ENCODE results near the gene HADHA.

Gene HADHA

GRCh38 chr2:26245231-26245732, 850 bp upstream of the HADHA start:
- Histone ChIP-seq H3K79me2 (ENCODE audit: insufficient read depth, low read depth) (peaks cover 96% of the 10 kb centered on the region), H4K20me1 (ENCODE audit: insufficient read depth) (no peaks in the 10 kb centered on the region), H3K4me1 (ENCODE audit: low read depth, poor library complexity, severe bottlenecking) (peaks cover 49% of the 10 kb centered on the region), H3K27ac (peak overlapping the region; percentile 94), H3K36me3 (ENCODE audit: insufficient read depth) (no peaks in the 10 kb centered on the region), H2AFZ (ENCODE audit: low read depth) (peak overlapping the region; percentile 97; the same call in 1 of the 2 replicates), H3K4me2 (peak overlapping the region; percentile 61), H3K9ac (peak overlapping the region; percentile 89; the same call in 1 of the 2 replicates), H3K4me3 (IDR thresholded peaks at IDR 0.05; ENCODE audit: insufficient read depth, low read depth, low read length) (peak overlapping the region; percentile 96), H3K27me3 (ENCODE audit: insufficient read depth, low read depth) (no peaks in the 10 kb centered on the region)
- no peak for TF ChIP-seq CTCF (conservative IDR thresholded peaks at IDR 0.05; ENCODE audit: low read depth, low read length)

DNA sequence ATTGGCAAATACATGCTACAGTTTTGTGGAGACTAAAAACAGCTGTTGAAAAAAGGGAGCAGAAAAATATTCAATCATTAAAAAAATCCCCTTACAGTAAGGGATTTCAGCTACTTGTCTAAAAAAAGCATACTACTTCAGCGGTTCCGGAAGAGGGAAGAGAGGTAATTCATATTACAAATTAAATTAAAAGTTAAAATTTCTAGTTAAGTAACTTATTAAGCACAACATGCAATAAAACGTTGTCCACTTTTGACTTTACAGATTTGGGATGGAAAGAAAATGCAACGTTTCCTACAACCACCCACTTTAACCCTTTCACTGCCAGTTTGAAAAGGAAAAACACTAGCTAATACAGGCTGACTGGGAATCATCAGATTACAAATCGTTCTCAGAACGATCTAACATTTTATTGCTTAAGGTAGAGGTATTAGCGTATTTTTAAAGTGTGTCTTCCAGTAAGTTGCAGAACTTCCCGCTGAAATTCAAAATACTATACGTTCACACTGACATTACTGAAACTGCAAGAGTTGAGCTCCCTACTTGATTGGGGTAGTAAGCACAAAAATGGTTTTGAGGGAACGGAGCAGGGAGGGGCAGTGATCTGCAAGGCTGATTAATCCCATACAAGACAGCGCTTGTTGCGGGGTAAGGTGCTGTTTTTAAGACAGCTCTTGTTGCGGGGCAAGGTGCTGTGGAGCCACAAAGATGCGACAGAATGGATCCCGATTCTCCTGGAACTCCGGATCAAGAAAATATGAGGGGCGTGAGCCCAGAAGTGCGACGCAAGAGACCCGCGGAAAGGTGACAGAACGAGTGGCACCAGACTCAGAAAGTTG, 743 bp downstream of the HADHA start:
- TF ChIP-seq CTCF (conservative IDR thresholded peaks at IDR 0.05; ENCODE audit: low read depth, low read length), result no peak; the same call in 1 of the 2 replicates
- Histone ChIP-seq H3K4me3 (IDR thresholded peaks at IDR 0.05; ENCODE audit: insufficient read depth, low read depth, low read length) (no peak overlapping the region), H3K27me3 (ENCODE audit: insufficient read depth, low read depth) (no peaks in the 10 kb centered on the region), H4K20me1 (ENCODE audit: insufficient read depth) (no peaks in the 10 kb centered on the region), H3K4me2 (peak overlapping the region; percentile 61), H3K27ac (peak overlapping the region; percentile 94), H3K9ac (peak overlapping the region; percentile 89), H3K79me2 (ENCODE audit: insufficient read depth, low read depth) (peaks cover 91% of the 10 kb centered on the region), H3K36me3 (ENCODE audit: insufficient read depth) (no peaks in the 10 kb centered on the region), H2AFZ (ENCODE audit: low read depth) (peak overlapping the region; percentile 97), H3K4me1 (ENCODE audit: low read depth, poor library complexity, severe bottlenecking) (peaks cover 53% of the 10 kb centered on the region)

GRCh38 chr2:26241928-26242436, 2.5 kb downstream of the HADHA start:
- peaks cover 74% of the 10 kb centered on the region for H3K79me2 ChIP-seq (ENCODE audit: insufficient read depth, low read depth)
- H2AFZ ChIP-seq (ENCODE audit: low read depth), result no peak overlapping the region
- H3K4me2 ChIP-seq, result peak overlapping the region; percentile 61
- H3K4me1 ChIP-seq (ENCODE audit: low read depth, poor library complexity, severe bottlenecking), result peaks cover 38% of the 10 kb centered on the region
- peak overlapping the region; percentile 89; the same call in 1 of the 2 replicates for H3K9ac ChIP-seq
- peak overlapping the region; percentile 94; the same call in 1 of the 2 replicates for H3K27ac ChIP-seq
- H3K36me3 ChIP-seq (ENCODE audit: insufficient read depth), result peaks cover 10% of the 10 kb centered on the region; the same call in 1 of the 2 replicates
- H3K4me3 ChIP-seq (IDR thresholded peaks at IDR 0.05; ENCODE audit: insufficient read depth, low read depth, low read length), result peak overlapping the region; percentile 16
- H4K20me1 ChIP-seq (ENCODE audit: insufficient read depth), result no peaks in the 10 kb centered on the region
- no peaks in the 10 kb centered on the region for H3K27me3 ChIP-seq (ENCODE audit: insufficient read depth, low read depth)
- no peak for TF ChIP-seq CTCF (conservative IDR thresholded peaks at IDR 0.05; ENCODE audit: low read depth, low read length)

GRCh38 chr2:26238311-26238958, 6.0 kb downstream of the HADHA start:
- H3K4me1 ChIP-seq (ENCODE audit: low read depth, poor library complexity, severe bottlenecking), result peaks cover 26% of the 10 kb centered on the region
- H3K4me3 ChIP-seq (IDR thresholded peaks at IDR 0.05; ENCODE audit: insufficient read depth, low read depth, low read length), result no peak overlapping the region
- no peak overlapping the region for H3K9ac ChIP-seq
- H3K27ac ChIP-seq, result no peak overlapping the region
- peaks cover 10% of the 10 kb centered on the region; the same call in 1 of the 2 replicates for H3K36me3 ChIP-seq (ENCODE audit: insufficient read depth)
- no peaks in the 10 kb centered on the region for H3K27me3 ChIP-seq (ENCODE audit: insufficient read depth, low read depth)
- no peaks in the 10 kb centered on the region for H4K20me1 ChIP-seq (ENCODE audit: insufficient read depth)
- no peak overlapping the region for H3K4me2 ChIP-seq
- peaks cover 42% of the 10 kb centered on the region for H3K79me2 ChIP-seq (ENCODE audit: insufficient read depth, low read depth)
- no peak overlapping the region for H2AFZ ChIP-seq (ENCODE audit: low read depth)
- no peak for TF ChIP-seq CTCF (conservative IDR thresholded peaks at IDR 0.05; ENCODE audit: low read depth, low read length)
